ENCODE measurements around the gene OPRD1.
A peak's percentile ranks its signal among the peaks of the same experiment; 100 is the strongest.
"Not testable (repeated sequence)": the region's sequence is repeated elsewhere in the genome, so short reads cannot be mapped to it uniquely, and the experiment has no call there.

The OPRD1 gene

GRCh38 chr1:28853093-28853742, 41.2 kb downstream of the OPRD1 start:
- no peak for TF ChIP-seq CTCF (conservative IDR thresholded peaks at IDR 0.05; ENCODE audit: low read depth, low read length)
- H3K4me3 ChIP-seq (ENCODE audit: low read length): no peak overlapping the region
- no peak for DNase-seq (ENCODE audit: low read depth)

- not testable (repeated sequence) for DNase-seq (ENCODE audit: low read depth); H3K4me3 ChIP-seq (ENCODE audit: low read length)
These were observed 42.4 kb downstream of the OPRD1 start for GRCh38 chr1:28854406-28854805.

- DNase-seq (ENCODE audit: low read depth): no peak
- H3K4me3 ChIP-seq (ENCODE audit: low read length): no peak overlapping the region
- TF ChIP-seq CTCF (conservative IDR thresholded peaks at IDR 0.05; ENCODE audit: low read depth, low read length): no peak
These were observed 43.1 kb downstream of the OPRD1 start for GRCh38 chr1:28855046-28855445.

GRCh38 chr1:28855469-28855951, 43.5 kb downstream of the OPRD1 start:
- no peak for DNase-seq (ENCODE audit: low read depth)
- TF ChIP-seq CTCF (conservative IDR thresholded peaks at IDR 0.05; ENCODE audit: low read depth, low read length): no peak
- no peak overlapping the region for H3K4me3 ChIP-seq (ENCODE audit: low read length)

- no peak for DNase-seq (ENCODE audit: low read depth)
- TF ChIP-seq CTCF (conservative IDR thresholded peaks at IDR 0.05; ENCODE audit: low read depth, low read length): no peak
- no peak overlapping the region for H3K4me3 ChIP-seq (ENCODE audit: low read length)
These were observed 44.0 kb downstream of the OPRD1 start for GRCh38 chr1:28855969-28856368.

- no peak overlapping the region for H3K4me3 ChIP-seq (ENCODE audit: low read length)
- TF ChIP-seq CTCF (conservative IDR thresholded peaks at IDR 0.05; ENCODE audit: low read depth, low read length): no peak
- DNase-seq (ENCODE audit: low read depth): peak; percentile 44
These were observed 48.5 kb downstream of the OPRD1 start for GRCh38 chr1:28860332-28861073.

- no peak for TF ChIP-seq CTCF (conservative IDR thresholded peaks at IDR 0.05; ENCODE audit: low read depth, low read length)
- H3K4me3 ChIP-seq (ENCODE audit: low read length): no peak overlapping the region
- no peak for DNase-seq (ENCODE audit: low read depth)
These were observed 50.8 kb downstream of the OPRD1 start for GRCh38 chr1:28862571-28863403.

Measured in retinal pigment epithelial cell (primary cell).